Hepatic stellate cell (primary cell): Measurements from ENCODE around the gene KIAA0930.
"Not testable (repeated sequence)": the region's sequence is repeated elsewhere in the genome, so short reads cannot be mapped to it uniquely, and the experiment has no call there.

Experiments used
- DNase-seq: peaks from one replicate; pipeline ENCODE4 v3.0.0; 2011; ENCODE audit warnings: low spot score

The KIAA0930 gene

GRCh38 chr22:45240810-45241631 lies at the start of gene KIAA0930:
Gene KIAA0930 (minus strand): TSS chr22:45240894. CDS start chr22:45240703, 191 bp downstream.
- DNase-seq: peak; percentile 91

DNA sequence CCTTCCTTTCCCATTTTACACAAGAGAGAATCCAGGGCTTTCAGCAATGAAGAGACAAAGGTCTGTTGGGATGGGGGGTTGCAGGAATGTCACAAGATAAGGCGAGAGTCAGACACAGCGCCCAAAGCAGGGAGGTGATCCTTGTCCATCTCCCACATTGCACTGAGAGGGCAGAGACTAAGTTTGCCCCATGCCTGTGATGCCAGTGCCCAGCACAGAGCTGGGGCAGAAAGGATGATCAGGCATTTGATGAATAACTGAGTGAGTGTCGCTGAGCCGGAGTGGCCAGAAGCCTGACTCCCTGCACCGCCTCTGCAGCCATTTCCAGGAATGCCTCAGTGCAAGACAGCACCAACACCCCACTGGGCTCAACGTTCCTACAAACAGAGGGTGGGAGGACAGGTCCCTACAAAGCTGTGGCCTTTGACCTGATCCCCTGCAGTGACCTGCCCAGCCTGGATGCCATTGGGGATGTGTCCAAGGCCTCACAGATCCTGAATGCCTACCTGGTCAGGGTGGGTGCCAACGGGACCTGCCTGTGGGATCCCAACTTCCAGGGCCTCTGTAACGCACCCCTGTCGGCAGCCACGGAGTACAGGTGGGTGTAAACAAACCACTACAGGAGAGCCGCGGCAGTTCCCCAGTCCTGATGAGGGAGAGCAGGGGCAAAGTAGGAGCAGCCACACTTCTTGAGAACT lies 46.3 kb upstream of the KIAA0930 start:
- DNase-seq: no peak

DNA sequence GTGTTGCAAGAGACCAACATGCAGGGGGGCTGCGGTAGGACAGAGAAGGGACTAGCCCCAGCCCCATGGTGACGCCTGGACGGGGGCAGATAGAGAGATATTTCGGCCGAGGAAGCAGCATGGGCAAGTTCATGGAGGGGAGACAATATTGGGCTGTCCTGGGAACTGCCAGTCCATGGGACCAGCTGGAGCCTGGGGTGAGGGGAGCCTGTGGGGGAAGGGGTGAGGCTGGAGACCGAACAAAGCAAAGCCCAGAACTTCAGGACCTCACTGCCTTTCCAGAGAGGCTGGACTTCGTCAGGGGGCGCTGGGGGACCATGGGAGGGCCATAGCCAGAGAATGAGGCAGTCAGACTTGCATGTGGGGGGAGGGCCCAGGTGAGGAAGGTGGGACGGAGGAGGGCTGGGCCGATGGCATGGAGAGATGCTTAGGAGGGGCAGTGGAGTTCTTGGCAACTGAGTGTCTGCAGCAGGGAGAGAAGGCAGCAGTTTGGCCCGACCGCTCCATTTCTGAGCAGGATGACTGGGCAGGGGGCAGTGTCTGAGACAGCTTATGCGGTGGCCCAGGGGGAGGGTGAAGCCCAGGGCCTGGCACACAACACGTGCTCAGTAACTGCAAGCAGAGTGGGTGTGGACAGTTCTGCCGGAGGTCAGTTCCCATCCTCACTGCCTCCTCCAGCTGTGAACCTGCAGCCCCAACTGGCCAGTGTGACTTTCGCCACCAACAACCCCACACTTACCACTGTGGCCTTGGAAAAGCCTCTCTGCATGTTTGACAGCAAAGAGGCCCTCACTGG lies 44.8 kb upstream of the KIAA0930 start:
- DNase-seq: no peak

GRCh38 chr22:45284705-45285262 lies 44.1 kb upstream of the KIAA0930 start, which contains the start of gene UPK3A:
Gene UPK3A (plus strand): TSS chr22:45284949. CDS start chr22:45285014, 65 bp downstream.
- no peak for DNase-seq

DNA sequence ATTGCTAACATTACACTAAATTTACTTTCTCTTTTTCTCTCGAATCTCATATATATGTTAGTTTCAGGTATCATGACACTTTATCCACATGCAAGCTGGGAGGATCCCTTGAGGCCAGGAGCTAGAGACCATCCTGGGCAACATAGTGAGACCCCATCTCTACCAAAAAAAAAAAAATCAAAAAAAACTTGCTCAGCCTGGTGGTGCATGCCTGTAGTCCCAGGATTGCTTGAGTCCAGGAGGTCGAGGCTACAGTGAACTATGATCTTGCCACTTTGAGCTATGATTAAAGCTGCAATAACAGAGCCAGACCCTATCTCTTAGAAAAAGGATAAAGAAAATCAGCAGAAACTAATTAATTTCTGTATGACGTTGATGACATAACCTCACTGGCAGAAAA lies 40.3 kb upstream of the KIAA0930 start:
- DNase-seq: no peak

DNA sequence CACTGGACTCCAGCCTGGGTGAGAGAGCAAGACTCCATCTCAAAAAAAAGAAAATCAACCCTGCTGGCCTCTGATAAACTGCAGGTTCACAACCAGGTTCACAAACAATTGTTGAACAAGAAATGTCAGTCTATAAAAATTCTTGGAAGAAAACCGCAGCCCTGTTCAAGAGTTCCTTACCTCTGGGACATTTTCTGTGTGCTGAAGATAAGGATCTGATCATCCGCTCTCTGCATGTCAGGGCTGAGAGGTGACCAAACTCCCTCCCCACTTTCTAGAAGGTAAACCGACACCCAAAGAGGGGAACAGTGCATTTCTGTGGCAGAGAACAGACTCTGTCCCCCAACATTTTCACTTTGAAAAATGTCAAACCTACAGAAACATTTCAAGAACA lies 39.9 kb upstream of the KIAA0930 start:
- no peak for DNase-seq

GRCh38 chr22:45278125-45278524 lies 37.4 kb upstream of the KIAA0930 start:
- DNase-seq: no peak

DNA sequence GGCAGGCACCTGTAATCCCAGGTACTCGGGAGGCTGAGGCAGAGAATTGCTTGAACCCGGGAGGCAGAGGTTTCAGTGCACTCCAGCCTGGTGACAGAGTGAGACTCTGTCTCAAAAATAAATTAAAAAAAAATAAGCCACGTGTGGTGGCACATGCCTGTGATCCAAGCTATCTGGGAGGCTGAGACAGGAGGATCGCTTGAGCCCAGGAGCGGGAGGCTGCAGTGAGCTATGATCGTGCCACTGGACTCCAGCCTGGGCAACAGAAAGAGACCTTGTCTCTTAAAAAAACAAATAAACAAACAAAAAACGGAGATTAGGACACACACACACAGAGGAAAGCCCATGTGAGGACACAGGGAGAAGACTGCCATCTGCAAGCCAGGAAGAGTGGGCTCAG lies 37.0 kb upstream of the KIAA0930 start:
- not testable (repeated sequence) for DNase-seq

- DNase-seq: no peak
Observed at GRCh38 chr22:45276507-45277105, 35.9 kb upstream of the KIAA0930 start.

DNA sequence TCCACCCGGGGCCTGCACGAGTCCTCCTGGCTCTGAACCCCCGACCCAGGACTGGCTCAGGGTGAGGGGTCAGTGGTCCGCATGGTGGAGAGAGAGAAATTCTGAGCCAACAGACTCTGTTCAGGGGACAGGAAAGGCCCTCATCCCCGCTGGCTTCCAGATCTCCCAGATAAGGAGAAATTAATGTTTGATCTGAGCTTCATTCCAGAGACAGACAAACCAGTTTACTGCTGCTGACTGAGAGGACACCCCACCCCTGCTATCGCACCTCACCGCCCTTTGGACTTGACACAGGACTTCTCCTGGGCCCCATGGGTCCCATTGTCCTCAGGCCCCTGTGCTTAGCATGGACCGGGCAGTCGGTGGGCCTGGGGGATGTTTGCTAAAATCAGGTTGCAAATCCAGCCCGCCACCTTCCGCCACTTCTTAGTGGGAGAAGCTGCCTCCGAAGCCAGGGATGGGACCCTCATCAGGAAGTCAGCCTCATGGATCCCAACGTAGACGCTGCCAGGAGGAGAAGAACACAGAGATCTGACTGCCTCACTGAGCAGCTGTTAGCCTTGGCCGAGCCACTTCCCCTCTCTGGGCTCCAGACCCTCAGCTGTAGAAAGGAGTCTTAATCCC lies 32.9 kb upstream of the KIAA0930 start:
- DNase-seq: no peak

- DNase-seq: no peak
Observed at GRCh38 chr22:45272498-45272897, 31.8 kb upstream of the KIAA0930 start.

- DNase-seq: no peak
Observed at GRCh38 chr22:45271667-45272201, 31.0 kb upstream of the KIAA0930 start.

- DNase-seq: no peak
Observed at GRCh38 chr22:45270095-45271020, 29.7 kb upstream of the KIAA0930 start.

- DNase-seq: peak; percentile 76
Observed at GRCh38 chr22:45268958-45269844, 28.5 kb upstream of the KIAA0930 start.

DNA sequence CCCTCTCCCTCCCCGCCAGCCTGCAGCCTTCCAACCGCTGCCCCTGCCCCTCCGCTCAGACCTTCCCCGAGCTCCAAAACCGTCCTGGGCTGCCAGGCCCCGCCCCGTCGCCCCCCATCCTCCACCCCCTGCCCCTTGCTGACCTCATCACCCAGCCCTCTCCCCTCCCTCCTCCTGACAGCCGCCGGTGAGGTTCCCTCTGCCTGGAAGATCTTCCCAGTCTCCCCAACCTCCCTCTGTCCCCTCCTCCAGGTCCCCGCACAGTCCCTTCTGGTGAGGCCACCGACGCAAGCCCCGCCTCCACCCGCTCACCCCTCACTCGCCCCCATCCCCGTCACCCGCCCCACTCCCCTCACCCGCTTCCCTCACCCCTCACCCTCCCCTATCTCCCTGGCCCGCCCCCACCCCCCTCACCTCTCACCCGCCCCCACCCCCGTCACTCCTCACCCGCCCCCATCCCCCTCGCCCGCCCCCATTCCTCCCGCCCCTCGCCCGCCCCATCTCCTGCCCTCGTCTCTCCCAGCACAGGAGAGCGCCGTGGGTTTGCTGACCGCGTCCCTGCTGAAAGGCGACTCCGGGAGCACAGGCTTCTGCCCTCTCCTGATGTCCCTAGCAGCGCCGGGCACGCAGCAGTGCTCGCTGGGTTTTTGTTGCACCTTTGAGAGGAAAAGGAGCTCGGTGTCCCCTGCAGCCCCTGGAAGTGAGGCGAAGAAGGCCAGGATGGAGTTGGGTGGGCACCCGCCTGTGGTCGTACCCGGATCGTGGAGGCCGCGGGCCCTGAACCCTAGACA lies 27.7 kb upstream of the KIAA0930 start:
- DNase-seq: no peak

GRCh38 chr22:45265535-45265934 lies 24.8 kb upstream of the KIAA0930 start:
- DNase-seq: no peak

DNA sequence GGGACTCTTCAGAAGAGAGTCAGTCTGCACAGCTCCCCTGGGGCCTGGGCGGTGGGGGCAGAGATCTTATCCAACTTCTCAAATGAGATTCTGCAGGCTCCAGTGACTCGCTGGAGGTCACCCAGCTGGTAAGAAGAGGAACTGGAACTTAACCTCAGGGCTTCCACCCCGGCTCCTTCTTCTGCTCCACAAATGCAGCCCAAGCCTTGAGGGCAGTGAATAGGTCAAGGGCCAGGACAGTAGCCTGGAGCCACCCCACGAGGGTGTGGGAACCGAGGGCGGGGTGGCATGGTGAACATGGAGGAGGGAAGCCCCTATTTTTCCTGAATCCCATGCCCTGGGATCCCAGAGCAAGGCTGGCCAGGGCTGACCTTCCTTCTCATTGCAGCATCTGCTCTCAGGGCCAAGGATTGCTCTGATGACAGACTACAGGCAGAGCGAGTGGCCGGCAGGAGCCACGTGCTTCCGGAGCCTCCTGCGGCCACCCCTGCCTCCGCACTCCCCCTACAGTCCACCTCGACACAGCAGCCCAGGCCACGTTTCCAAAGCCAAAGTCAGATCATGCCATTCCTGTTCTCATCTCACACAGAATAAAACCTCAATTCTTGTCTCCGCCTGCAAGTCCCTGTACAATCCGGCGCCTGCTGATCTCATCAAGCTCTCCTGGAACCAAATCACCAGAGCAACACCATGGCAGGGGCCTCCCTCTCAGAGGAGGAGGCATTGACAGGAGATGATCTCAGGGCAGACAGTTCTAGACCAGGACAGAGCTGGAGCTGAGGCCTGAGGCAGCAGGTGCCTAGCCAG lies 23.0 kb upstream of the KIAA0930 start:
- DNase-seq: peak; percentile 96
